Measurements from ENCODE around the gene QSOX2. TPM values are rescaled to one million over a fixed set of nuclear protein-coding genes. Genes with fewer than 3 reads are reported as not detected.

Gene QSOX2
- total and polyA plus RNA-seq, 8 donors, result 1.5 to 33.5 (median 5.4) TPM

DNA sequence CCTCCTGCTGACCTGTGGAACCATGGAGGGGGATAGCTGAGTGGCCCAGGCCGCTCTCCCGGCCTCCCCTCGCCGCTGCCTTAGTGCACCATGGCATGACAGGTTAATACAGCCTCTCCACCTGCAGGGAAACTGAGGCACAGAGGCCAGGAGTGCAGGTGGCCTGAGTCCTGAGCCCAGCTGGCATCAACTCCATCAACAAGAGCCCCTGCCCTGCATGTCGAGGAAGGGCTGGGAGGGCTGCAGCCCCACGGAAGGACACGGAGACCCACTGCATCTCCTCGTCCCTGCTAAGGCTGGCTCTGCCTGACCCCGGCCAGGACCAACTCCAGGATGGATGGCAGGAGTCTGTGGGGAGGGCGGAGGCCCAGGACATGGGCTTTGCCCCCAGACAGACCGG is 31.1 kb upstream of the QSOX2 start:
- Histone ChIP-seq H3K27me3 (peaks cover 0 to 63% (median 15%) of the 10 kb centered on the region in 3 donors), H3K9me3 (peaks cover 0 to 6% (median 0%) of the 10 kb centered on the region in 4 donors), H3K27ac (no peak overlapping the region), H3K4me1 (no peaks in the 10 kb centered on the region), H3K4me3 (no peak overlapping the region), H3K36me3 (no peaks in the 10 kb centered on the region)
- WGBS, 5 donors, result 77 to 92% (median 77%) methylated on average over 4 to 11 of the region's 11 CpGs
- no peak for DNase-seq
- intact Hi-C loops (cut with DNase I; ENCODE audit: low total_unique reads), result no loop called here
- TF ChIP-seq POLR2AphosphoS5 (IDR thresholded peaks at IDR 0.05) (no peak), POLR2A (IDR thresholded peaks at IDR 0.05) (no peak), EP300 (IDR thresholded peaks at IDR 0.05) (no peak), CTCF (IDR thresholded peaks at IDR 0.05) (no peak)

- Histone ChIP-seq H3K4me1 (no peaks in the 10 kb centered on the region), H3K9me3 (peaks cover 0 to 6% (median 0%) of the 10 kb centered on the region in 4 donors), H3K27ac (no peak overlapping the region), H3K36me3 (no peaks in the 10 kb centered on the region), H3K27me3 (peaks cover 0 to 54% (median 15%) of the 10 kb centered on the region in 3 donors), H3K4me3 (no peak overlapping the region)
- TF ChIP-seq POLR2AphosphoS5 (IDR thresholded peaks at IDR 0.05) (no peak), POLR2A (IDR thresholded peaks at IDR 0.05) (no peak), CTCF (IDR thresholded peaks at IDR 0.05) (no peak), EP300 (IDR thresholded peaks at IDR 0.05) (no peak)
- intact Hi-C loops (cut with DNase I; ENCODE audit: low total_unique reads), result no loop called here
- WGBS, 5 donors, result 58 to 64% (median 62%) methylated on average over 18 to 21 of the region's 21 CpGs
- DNase-seq, result no peak
Measured at GRCh38 chr9:136275655-136276429, 30.2 kb upstream of the QSOX2 start.

DNA sequence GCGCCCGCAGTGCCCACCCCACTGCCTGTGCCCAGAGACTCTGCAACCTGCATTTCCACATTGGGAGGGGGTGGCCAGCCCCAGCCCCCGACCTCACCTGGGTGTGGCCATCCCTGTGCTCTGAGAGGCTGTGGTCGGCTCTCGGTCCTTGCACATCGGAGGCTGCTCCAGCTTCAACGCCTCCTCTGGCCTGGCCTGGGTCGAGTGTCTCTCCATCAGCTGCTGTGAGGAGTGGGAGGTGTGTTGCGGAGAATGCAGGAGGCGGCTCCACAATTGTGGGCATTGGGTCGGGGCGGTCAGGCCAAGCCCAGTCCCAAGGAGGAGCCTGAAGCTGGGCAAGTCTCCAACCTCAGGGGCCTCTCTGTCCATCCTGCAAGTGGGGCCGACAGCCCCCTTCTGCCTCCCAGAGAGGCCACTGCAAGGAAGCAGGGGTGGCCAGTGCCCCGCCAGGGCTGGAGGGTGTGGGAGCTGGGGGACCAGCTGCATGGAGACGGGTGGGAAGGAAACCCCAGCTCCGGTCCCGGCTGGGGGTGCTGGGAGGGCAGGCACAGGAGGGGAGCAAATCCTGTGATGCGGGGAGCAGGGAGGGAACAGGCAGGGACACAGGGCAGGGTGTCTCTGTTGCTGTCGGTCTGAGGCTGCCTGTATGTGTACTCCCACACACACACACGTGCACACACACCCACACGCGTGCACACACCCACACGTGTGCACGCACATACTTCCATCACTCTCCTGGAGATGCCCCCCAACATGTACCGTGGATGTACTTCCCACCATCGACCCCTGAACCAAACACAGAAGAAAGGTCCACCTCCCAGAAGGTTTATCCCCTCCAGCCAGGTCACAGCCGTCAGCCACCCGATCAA is 29.4 kb upstream of the QSOX2 start:
- Histone ChIP-seq H3K4me3 (no peak overlapping the region), H3K27me3 (peaks cover 0 to 54% (median 15%) of the 10 kb centered on the region in 3 donors), H3K4me1 (no peaks in the 10 kb centered on the region), H3K36me3 (no peaks in the 10 kb centered on the region), H3K9me3 (peaks cover 0 to 3% (median 0%) of the 10 kb centered on the region in 4 donors), H3K27ac (no peak overlapping the region)
- 69 to 76% (median 76%) methylated on average over 14 to 28 of the region's 28 CpGs for WGBS, 5 donors
- no peak for DNase-seq
- intact Hi-C loops (cut with DNase I; ENCODE audit: low total_unique reads), result no loop called here
- TF ChIP-seq POLR2A (IDR thresholded peaks at IDR 0.05) (no peak), EP300 (IDR thresholded peaks at IDR 0.05) (no peak)

- intact Hi-C loops (cut with DNase I; ENCODE audit: low total_unique reads), result no loop called here
- no peaks in the 10 kb centered on the region for H3K9me3 ChIP-seq
- no peak for DNase-seq
- no peak overlapping the region for H3K4me3 ChIP-seq
- H3K27ac ChIP-seq, result no peak overlapping the region
- H3K36me3 ChIP-seq, result no peaks in the 10 kb centered on the region
- TF ChIP-seq POLR2AphosphoS5 (IDR thresholded peaks at IDR 0.05), result no peak
- TF ChIP-seq POLR2A (IDR thresholded peaks at IDR 0.05), result no peak
- TF ChIP-seq CTCF (IDR thresholded peaks at IDR 0.05), result no peak
- TF ChIP-seq EP300 (IDR thresholded peaks at IDR 0.05), result no peak
- WGBS, 5 donors, result 74 to 84% (median 81%) methylated on average over 22 to 28 of the region's 28 CpGs
- H3K27me3 ChIP-seq, result peaks cover 0 to 58% (median 15%) of the 10 kb centered on the region in 3 donors
- H3K4me1 ChIP-seq, result no peaks in the 10 kb centered on the region
Measured at GRCh38 chr9:136273921-136274785, 28.5 kb upstream of the QSOX2 start.

All from stomach (tissue), 9 donors.